Prostate gland (tissue), 2 donors: ENCODE measurements around the gene FNDC8.

Experiments used
- CTCF ChIP-seq, 4 experiments: fragments of 200-600 bp in 2 of 4; fragments of 450-650 bp in 2 of 4; sonication (generic) in 2 of 4; IDR thresholded peaks; 1 replicate in 3 of 4; 2 replicates in 1 of 4; pipeline ENCODE4 v1.5.1; 2016 to 2019; ENCODE audit warnings: antibody characterized with exemption in 4 of 4, mild to moderate bottlenecking in 2 of 4, moderate library complexity in 2 of 4
- POLR2A ChIP-seq: fragments of 450-650 bp; IDR thresholded peaks from one replicate; pipeline ENCODE4 v1.6.1; 2016; ENCODE audit warnings: antibody characterized with exemption, mild to moderate bottlenecking
- POLR2AphosphoS5 ChIP-seq: sonication (generic); formaldehyde crosslinking; IDR thresholded peaks from one replicate; pipeline ENCODE4 v1.6.1; 2017; ENCODE audit warnings: antibody characterized with exemption

- TF ChIP-seq POLR2A (no peak), CTCF (IDR thresholded peaks at IDR 0.05) (no peak), POLR2AphosphoS5 (no peak)
These were observed 45.1 kb downstream of the FNDC8 start for GRCh38 chr17:35166526-35166925.
